Glomerular visceral epithelial cell (primary cell): ENCODE measurements around the gene LBHD2.

ENCODE experiments used
- DNase-seq: peaks from one replicate; pipeline ENCODE4 v3.0.0-alpha.2; 2016; ENCODE audit errors: extremely low spot score

The LBHD2 gene

DNA sequence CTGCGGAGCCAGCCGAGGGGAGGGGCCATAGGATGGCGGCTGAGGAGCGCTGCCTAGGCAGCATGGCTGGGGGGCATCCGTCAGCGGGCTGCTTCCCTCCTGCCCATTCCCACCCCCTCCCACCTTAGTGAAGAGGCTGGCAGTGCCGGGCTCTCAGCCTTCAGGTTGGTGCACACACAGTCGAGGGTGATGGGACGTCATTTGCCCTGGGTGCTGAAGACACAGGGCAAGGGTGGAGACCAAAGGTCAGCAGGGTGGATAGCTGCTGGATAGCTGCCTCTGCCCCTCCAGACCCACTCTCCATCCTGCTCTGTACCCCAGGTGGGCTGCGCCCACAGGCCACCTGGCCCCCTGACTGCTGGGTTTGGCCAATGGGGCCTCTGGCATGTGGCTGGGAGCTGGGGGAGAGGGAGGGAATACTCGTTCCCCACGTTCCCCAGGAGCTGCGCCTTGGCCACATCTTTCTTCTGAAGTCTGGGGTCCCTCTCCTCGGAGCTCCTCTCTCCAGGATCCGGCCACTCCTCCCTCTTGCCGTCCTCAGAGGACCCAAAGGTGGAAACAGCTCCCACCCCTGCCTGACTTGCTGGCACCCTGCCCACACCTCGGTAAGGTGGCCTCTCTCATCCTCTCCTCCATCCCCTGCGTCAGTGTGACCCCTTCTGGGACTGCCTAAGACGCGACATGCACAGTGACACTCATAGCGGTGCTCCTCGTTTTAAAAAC, 15.5 kb upstream of the LBHD2 start:
- no peak for DNase-seq

DNA sequence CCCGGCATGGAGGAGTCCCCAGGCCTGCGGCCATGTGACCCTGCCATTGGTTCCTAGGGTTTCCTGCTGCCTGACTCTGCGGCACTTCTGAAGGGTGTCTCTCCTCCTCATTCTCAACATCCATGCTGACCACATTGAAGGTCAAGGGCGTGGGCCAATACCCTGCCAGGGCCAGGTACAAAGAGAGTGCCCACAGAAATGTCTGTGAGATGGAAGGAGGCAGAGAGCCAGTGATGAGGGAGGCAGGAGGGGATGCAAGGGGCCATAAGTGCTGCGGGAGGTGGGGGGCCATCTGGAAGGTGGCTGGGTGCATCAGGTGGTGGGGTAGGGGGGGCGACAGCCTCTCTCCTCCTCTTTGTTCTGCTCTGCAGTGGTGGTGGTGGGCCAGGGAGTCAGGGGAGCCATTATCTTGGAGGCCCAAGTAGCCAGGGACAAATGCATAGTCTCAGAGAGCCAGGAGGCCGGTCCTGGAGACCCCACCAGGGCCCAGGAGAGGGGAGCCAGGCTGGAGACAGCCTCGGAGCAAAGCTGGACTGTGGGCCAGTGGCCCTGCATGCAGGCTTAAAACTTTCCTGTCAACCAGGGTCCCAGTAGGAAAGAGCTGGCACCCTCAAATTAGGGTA, 13.6 kb upstream of the LBHD2 start:
- DNase-seq, result no peak

DNA sequence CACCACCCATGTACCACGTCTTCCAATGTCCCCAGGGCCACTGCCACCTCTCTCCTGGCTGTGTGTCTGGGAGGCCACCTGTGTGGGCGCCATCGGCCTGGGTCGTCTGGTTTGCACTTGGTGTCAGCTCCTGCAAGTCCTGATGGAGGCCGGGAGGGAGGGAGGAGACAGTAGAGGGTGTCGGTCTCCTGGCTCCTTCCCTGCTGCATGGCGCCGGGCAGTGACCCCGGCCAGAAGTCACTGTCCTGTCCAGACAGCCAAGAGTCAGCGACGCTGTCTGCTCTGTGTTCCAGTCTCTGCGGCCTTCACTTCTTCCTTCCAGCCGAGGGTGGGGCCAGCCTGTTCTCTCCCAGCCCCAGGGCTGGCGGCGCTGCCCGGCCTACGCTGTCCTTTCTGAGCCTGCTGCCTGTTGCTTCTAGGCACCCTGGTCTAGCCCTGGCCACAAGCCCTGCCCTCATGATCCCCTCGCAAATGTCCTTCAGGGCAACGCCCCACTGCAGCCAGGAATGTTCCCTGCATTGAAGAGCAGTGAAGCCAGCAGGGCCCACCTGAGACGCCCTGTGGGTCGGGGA, 13.0 kb upstream of the LBHD2 start:
- no peak for DNase-seq

DNA sequence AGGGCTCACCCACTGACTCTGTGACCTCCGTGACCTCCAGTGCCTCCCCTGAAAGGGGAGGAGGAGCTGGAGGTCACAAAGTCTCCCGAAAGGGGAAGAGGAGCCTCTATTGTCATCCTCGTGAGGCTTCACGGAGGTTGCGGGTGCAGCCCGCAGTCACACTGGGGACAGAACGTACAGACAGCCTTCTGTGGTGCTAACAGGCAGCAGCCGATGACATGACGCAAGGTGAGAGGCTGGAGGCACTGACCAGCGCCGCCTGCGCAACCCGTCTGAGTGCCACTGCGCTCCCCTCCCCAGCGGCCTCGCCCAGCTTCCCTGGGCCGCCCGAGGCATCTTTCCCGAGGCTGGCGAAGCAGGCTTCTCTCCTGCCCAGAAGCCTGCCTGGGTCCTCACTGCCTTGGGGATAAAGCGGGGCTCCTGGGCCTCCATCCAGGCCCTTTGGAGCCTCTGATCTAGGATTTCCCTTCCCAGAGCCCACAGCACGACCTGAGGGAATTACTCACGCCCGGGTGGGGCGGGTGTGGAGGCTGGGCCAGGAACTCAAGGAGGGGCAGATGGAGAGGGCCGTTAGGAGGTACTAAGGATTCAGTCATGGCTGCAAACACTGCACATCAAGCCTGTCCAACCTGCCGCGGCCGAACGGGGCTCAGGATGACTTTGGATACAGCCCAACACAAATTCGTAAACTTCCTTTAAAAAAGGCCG, 12.3 kb upstream of the LBHD2 start:
- DNase-seq, result peak; percentile 74

DNA sequence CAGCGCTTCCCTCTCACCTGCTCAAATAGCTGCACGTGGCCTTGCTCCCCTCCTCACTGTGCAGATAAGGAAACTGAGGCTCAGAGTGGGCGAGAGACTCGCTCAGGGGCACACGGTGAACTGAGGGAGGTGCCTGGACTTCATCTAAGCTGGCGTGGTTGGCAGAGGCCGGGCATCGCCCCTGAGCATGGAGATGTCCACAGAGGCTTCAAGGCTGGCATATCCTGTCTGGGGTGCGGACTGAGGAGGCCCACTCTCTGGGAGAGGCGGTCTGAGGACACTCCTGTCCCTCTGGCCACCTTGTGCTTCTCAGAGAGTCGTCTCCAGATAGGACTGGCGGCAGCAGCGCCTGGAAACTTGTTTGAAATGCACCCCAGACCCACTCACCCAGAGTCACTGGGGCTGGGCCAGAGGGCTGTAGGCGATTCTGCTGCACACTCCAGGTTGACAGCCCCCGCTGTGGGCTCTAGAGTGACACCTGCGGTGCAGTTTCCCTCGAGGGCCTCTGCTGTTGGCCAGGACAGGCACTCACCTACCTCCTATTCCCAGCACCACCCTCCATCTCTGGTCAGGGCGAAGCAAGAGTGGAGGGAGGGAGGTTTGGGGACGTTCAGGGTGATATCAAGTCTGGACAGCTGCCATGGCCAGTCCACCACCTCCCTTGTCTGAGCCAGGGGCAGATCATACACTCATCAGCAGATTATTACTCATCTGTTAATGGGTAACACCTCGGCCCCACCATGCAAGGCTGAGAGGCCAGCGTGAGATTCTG, 11.2 kb upstream of the LBHD2 start:
- DNase-seq, result peak; percentile 97

DNA sequence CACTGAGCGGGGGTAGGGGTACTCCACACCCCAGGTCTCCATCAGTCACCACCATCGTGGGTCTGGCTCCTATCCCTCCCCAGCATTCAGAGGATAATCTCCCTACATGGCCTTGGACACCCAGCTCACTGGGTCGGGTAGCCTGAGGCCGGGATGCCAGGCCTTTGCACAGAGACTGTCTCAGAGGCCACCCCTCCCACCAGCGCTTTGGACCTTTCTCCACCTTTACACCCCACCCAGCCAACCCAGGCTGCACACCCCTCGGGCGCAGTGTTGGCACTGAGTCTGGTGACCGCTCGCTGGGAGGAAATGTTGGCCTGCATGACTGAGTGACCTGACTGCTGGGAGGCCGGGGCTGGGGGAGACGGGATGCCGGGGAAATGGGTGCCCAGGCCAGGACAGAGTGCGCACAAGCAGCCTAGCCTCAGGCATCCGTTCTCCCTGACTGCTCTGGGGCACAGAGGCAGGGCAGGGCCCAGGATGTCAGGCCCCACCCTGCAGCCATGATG, 10.6 kb upstream of the LBHD2 start:
- DNase-seq, result peak; percentile 93

DNA sequence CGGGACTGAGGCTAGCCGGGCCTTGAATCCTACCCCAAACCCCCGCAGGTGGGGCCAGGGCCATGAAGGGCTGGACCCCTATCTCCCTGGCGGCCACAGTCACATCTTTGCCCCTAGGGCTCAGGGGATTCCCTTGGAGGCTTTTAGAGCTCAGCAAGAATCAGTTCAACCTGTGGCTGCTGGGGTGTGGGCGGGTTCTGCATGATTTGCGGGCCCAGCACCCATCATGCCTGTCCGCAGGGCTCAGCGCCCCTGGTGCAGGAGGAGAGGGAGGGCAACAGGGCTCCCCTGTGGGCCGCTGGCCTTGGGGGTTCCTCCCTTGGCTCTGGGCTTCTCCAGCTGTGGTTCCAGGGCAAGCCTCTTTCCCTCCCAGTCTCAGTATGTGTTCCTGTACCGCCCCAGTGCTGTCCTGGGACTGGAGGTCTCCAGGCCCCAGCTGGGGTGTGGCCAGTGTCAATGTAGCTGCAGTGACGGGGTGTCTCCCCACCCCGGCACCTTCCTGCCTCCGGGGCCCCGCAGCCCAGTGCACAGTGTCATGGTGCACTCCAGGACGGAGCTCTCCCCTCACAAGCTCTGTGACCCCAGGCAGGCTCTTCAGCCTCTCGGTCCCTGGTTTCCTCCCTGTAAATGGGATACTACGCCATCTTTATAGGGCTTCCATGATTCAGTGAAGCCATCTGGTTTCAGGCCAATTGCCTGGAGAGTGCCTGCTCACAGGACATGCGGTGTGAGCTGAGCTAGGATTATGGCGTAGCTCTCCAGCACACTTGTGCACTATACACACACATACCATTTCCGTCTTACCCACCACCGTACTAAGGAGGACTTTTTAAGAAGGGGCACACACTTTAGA, 9.9 kb upstream of the LBHD2 start:
- peak; percentile 61 for DNase-seq

DNA sequence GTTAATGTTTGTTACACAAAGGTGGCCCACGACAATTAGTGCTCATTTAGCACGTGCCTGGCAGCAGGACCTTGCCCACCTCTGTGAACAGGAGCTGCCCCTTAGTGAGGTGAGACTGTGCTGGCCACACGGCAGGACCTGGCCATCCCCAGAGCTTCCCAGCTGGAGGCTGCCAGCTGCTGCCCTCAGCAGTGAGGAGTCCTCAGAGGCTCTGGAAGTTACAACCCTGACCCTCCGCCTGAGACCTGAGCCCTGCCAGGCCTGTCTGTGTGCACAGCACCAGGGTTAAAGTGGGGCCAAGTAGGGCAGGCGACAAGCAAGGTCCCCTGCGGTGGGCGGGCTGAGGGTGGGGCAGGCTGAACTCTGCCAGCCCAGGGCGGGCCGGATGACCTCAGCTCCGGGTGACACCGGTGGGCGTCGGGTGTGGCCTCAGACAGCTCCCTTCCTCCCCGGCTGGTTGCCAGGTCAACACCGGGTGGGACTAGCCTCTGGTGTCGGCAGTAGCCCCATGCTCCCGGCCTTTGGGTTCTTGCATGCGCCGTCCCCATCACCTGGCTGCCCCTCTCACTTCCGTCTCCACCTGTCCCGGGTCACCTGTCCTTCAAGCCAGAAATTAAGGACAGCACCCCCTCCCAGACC, 9.2 kb upstream of the LBHD2 start:
- DNase-seq, result peak; percentile 76

DNA sequence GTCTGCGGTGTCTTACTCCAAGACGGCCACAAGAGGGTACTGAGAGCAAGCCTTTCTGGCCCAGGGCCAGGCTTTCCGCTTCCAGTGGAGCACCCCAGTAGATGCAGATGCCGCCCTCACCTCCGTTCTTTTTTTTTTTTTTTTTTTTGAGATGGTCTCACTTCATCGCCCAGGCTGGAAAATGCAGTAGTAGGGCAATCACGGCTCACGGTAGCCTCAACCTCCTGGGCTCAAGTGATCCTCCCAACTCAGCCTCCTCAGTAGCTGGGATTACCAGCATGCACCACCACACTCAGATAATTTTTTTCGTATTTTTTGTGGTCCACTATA, 5.6 kb upstream of the LBHD2 start:
- peak; percentile 88 for DNase-seq

DNA sequence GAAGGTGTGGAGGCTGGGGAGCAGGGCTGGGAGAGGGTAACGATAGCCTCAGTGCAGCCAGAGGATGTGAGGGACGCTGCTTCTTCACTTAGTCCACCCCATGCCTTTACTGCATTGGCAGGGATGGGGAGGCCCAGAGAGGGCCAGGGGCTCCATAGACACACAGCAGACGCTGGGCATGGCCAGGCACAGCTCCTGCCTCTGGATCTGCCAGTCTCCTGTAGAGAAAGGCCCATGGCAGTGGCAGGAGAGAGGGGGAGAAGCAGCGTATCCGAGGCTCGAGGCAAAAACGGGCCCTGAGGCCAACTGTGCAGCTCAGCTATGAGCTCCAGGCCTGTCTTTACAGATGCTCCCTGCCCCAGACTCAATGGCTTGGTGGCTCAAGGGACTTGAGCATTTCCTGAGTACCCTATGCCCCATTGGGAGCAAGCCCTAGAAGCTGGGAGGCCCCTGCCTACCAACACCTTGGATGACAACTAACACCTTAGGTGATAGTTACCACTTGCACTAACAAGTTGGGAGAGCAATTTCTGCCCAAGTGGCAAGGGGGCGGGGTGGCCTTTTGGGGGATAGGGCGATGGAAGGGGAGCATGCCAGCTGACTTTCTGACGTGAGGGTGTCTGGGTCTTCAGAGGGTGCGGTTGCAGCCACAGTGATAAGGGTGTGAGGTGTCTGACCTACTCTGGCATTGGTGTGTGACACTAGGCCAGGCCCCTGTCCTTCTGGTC, 5.0 kb upstream of the LBHD2 start:
- no peak for DNase-seq

DNA sequence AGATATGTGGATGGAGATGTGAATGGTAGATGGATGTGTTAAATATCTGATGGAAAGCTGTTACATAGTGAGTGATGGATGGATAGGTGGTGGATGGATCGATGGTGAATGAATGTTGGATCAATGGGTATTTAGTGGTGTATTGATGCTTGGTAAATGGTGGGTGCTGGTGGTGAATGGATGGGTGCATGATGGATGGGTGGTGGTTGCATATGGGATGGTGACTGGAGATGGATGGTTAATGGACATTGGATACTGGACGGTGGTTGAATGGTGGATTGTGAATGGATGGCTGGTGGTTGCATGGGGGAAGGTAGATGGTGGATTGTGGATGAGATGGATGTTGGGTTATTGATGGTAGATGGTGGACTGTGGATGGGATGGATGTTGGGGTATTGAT, 2.1 kb upstream of the LBHD2 start:
- DNase-seq, result no peak

DNA sequence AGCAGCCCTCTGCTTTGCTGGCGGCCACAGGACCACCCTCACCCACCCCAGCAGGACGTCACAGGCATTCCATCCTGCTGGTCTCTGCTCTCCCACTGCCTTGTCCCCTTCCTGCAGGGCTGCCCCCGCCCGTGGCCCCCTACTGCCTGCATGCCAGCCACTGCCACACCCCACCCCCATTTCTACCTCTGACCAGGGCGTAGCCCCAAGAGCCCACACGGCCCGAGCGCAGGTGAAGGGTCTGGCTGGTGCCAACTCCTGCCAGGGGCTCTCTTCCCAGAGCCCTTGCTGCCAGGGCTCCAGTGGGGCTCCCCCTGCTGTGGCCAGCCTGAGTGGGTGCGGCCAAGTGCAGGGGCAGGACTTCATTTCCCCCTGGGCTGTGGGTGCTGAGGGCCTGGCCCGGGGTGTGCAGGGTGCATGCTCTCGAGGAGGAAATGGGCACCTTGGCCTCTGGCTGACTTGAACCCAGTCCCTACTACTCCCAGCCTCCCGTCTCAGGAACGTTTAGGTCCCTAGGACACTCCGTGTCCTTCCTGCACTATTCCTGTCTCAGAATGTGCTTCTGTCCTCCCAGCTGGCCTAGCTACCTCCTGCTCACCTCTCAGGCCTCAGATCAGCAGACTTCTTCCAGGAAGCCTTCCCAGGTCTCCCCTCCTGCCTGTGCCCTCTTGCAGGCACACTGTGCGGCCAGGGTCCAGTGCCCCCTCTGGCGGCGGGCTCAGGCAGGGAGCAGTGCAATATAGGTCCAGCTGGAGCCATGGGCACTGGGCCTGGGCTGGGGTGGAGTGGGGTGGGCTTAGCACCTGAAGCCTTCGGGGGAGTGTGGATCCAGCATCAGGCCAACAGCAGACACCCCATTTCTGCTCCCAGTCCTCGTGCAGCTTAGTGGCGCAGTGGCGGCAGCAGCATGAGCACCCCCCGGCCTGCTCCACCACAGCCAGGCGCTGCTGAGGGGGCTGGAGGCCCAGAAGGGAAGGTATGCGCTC, 1.4 kb downstream of the LBHD2 start:
- DNase-seq, result no peak

DNA sequence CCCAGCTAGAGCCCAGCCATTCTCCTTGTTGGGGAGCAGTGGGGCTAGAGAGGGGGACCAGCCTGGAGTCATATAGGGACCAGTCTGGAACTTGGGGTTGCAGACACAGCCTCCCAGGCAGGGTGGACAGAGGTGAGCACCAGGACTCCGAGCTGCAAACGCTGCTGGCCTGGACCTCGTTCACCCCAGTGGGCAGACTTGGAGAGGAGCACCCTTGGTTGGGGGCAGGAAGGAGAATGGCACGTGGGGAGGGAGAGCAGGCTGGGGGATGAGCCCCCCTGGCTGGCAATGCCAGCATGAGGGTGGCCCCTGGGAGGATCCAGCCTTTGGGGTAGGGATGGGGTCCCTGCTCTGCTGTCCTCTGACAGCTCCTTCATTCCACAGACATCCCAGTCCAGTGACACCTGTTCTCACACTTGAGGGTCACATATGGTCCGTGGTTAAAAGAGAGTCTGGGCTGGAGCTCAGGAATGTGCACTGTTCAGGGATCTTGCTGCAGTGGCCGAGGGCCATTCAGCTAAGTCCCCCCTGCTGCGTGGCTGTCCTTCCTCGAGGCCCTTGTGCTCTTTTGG, 2.8 kb downstream of the LBHD2 start:
- no peak for DNase-seq

DNA sequence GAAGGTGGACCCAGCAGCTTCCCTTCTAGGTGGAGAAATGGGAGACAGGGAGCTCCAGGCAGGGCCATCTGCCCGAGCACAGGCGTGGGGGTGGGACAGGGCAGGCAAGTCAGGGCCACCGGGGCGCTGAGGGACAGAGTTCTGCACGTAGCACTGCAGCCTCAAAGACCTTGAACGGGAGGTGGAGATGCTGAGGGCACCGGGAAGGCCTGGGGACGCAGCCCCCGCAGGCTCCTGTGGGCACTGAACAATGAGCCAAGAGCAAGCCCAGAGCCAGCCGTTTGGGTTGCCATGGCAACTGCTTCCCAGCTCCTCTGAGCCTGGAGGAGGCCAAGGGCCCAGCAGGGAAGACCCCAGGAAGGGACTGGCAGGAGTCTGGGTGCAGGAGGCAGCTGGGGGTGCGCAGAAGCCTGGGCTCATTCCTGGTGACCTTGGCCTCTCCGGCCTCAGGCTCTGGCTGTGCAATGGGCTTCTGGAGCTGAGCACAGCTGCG, 3.4 kb downstream of the LBHD2 start:
- no peak for DNase-seq

DNA sequence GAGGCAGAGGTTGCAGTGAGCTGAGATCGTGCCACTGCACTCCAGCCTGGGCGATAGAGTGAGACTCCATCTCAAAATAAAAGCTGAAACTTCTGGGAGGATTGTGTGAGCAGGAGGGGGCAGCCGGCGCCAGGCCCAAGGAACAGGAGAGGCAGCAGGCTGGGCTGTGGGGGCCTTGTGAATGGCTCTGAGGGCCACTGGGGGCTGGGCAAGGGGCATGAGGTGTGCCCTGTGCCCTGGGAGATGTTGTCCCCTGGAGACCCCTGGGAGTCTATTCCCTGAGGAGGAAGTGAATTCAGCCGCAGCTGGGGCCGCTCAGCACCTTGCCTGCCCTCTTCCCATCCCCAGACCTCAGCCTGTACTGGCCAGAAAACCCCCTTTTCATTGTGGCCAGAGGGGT, 4.9 kb downstream of the LBHD2 start:
- DNase-seq, result no peak

DNA sequence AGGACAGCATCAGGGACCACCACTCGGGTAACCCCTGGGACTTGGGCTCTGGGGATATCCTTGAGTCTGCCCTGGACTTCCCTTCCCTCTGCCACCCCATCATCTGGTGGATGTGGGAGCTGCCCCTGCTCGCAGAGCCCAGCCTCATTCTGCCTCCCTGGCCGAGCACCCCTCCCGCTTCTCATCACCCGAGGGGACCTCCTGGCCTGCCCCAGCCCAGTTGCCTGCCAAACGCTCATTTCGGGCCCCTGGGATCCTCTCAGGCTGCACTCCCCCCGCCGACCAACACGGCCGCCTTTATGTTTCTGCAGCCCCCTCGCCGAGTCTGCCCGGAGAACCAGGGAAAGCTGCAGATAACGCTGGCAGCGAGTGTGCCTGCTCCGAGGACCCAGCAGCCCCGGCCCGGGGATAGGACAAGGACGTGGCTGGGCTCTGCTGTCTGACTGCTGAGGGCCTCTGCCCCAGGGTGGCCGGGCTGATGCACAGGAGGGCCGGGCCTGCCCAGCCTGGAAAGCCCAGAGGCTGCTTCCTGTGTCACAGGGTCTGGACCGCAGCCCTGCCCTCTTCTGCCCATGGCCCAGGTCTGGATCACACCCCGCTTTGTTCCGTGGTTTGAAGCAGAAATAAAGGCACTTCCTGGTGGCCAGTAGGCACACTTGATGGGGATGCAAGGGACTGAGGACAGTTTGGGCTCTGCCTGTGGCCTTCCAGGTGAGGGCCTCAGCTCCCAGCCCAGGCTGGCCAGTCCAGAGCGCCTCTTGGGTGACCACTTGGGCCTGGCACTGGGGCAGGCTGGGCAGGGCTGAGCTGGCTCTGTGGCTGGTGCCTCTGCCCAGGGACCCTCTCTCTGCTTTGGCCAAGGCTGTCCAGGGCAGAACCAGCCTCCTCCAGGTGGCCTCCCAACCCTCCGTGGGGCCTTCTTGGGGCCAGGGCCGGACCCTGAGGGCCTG, 5.7 kb downstream of the LBHD2 start:
- no peak for DNase-seq

DNA sequence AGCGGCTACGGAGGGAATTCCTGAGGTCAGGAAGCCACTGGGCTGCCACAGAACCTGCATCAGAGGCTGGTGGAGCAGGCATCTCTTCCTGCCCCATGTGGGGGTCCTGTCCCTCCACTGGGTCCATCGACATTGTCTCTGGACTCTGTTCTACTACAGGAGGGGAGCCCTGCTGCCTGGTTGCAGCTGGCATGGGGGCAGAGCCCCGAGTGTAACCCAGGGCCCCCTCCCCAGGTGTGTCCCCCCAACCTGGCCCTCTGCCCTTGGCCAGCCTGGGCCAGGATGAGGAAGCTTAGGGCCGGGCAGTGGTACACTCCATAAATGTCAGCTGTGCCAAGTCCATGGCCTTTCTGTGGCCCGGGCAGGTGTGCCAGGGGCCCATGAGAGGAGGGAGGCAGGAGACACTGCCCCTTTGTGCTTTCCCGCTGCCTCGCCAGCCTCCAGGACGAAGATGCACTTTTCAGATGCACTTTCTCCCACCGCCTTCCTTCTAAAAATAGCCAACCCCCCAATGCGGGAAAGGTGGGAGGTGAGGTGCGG, 6.5 kb downstream of the LBHD2 start:
- DNase-seq, result no peak
